SH-SY5Y (cell line): ENCODE data around the gene PAQR9.

Experiments used
- GATA2 ChIP-seq: IDR thresholded peaks from 2 replicates; pipeline ENCODE4 v1.6.1; 2011; ENCODE audit warnings: mild to moderate bottlenecking, low read depth, low read length
- GATA3 ChIP-seq: IDR thresholded peaks from 2 replicates; pipeline ENCODE4 v1.6.1; 2011; ENCODE audit warnings: low read depth, mild to moderate bottlenecking, low read length, moderate library complexity

Gene PAQR9

DNA sequence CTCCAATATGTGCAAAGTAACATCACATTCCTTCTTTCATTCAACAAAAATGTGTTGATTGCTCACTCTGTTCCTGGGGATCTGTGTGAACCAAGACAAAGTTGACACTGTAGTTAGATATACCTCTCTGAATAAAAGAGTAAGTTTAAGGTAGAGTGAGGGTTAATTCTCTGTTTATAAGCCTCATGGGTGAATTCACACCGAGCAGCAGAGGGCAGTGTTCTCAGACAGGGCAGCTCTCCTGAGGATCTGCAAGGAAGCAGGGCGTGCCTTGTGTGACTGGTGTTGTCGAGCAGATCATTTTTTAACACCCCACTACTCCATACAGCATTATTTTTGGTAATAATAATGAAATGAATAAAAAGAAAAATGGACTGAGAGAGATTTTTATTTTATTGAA, 34.4 kb downstream of the PAQR9 start:
- TF ChIP-seq GATA3: no peak
- TF ChIP-seq GATA2: no peak

DNA sequence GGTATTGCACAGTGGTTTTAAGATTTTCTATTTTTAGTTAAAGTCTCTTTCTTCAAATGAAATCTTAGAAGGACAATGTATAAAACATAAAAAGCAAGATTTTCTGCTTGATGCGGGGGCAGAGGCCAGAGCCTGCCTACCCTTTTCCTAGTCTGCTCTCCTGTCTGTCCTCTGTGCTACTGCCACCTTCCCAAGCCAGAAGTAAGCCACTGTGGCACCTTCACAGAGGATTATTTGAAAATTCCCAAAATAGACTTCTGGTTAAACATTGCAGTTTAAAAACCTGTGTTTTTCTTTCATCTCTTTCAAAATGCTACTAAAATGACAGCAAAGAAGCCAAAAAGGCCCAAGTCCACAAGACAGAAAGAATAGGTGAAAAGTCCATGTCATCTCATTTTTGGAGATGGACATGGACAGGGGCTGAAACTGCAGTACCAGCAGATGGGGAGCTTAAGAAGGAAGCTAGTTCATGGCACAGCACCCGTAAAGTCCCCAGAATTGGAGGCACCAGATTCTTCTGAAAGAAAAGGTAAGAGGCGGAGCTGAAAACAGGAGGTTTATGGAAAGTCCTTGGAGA, 37.0 kb downstream of the PAQR9 start:
- TF ChIP-seq GATA2 (no peak), GATA3 (no peak)

DNA sequence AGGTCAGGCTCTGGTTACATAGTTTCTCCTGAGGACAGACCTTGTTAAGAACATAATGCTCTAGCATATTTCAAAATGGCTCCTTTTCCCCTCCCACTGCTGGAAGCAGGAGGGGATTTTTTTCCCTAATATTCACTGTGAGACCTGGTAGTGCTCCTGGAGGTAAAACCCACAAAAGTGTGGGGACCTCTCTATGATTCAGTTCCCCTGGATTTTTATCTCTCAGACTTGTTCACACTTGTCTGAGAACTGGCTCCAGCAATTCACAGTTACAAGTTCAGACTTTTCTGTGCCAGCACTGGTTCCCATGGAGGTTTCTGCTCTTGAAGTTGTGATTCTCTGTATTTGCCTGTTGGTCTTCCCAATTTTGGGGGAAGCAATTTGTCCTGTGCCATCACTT, 38.3 kb downstream of the PAQR9 start:
- TF ChIP-seq GATA3 (no peak), GATA2 (no peak)

- TF ChIP-seq GATA3: no peak
- TF ChIP-seq GATA2: no peak
Measured at GRCh38 chr3:142923694-142924093, 39.8 kb downstream of the PAQR9 start.

DNA sequence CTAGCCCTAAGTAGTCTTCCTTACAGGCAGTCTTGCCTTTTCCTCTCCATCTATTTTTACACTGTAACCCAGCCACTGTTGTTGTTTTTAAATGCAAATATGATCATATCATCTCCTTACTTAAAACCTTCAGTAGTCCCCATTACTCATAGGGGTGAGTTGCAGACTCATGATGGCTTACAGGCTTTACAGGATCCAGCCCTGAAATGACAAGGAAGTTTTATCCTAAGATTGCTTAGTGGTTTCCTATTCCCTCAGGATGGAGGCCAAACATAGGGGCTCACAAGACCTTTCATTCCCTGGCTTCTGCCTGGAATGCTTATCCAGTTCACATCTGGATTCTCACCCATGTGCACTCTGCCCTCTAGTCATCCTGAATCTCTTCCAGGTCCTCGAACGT, 46.9 kb downstream of the PAQR9 start:
- TF ChIP-seq GATA3 (no peak), GATA2 (no peak)

GRCh38 chr3:142915636-142916035, 47.8 kb downstream of the PAQR9 start:
- TF ChIP-seq GATA2 (no peak), GATA3 (no peak)

DNA sequence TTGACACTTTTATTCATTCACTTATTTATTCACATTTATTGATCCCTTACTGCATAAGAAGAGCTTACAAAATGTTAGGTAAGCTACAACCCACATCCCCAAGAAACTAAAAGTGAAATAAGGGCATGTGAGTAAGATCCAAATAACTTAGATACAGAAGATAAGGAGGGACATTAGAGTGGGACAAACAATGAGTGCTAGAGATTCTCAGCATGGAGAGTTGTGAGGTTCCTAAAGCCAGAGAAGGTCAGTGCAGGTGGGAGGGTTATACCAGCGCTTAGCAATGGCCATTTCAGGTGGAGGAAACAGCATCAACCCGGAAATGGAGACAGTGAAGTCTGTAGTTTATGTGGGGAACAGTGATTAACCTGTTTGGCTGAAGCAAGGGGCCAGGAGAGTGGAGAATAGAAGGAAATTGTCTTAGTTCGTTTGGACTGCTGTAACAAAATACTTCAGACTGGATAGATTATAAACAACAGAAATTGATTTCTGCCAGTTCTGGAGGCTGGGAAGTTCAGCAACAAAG, 49.1 kb downstream of the PAQR9 start:
- TF ChIP-seq GATA3 (no peak), GATA2 (no peak)

- no peak for TF ChIP-seq GATA3
- no peak for TF ChIP-seq GATA2
Measured at GRCh38 chr3:142913432-142913831, 50.0 kb downstream of the PAQR9 start.

DNA sequence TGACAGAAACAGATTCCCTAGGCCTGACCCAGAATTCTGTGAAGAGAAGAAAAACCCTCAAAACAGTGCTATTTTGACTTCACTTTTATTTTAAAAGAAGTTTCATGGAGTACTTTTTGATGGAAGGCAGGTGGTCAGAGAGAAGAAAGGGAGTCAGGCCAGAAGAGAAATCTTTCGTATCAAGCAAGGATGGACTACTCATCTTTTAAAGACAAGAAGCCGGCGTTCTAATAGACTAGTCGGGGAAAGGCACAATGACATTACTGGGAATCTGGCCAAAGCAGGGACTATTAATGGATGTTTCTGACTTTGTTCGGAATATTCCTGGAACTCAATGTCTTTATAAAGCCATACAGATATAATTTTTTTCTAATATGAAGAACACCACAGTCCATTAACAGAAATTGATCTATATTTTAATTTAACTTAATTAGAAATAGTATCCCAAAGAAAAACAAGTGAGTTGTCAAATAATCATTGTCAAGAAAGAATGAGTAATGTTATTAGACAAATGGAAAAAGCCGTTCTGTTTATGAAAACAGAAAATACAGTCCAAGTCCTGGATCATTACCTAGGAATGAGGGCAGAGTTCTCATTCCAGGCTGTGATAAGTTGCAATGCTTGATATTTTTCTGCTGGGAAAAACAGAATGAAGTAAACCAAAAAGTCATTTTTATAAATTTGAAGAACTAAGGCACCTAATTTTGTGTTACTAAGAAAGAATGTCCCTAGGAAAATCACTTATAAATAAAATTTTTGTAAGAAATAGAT, 50.9 kb downstream of the PAQR9 start:
- TF ChIP-seq GATA3: no peak
- TF ChIP-seq GATA2: no peak
